Liver (tissue), 9 donors: Measurements from ENCODE around the gene L3HYPDH. TPM values are rescaled to one million over a fixed set of nuclear protein-coding genes. Genes with fewer than 3 reads are reported as not detected.

Experiments
- DNase-seq: peaks from one replicate; pipeline ENCODE4 v3.0.0-alpha.2; 2017; ENCODE audit warnings: low spot score
- H3K27ac ChIP-seq, 2 donors: one replicate each; pipeline ENCODE4 v1.7.0; 2013; ENCODE audit warnings: inconsistent platforms in 2 of 2, low read length in 2 of 2, control low read depth in 1 of 2, low read depth in 1 of 2, mild to moderate bottlenecking in 1 of 2
- H3K27me3 ChIP-seq, 4 donors: one replicate each; pipeline versions ENCODE4 v1.6.1 to v1.7.0; 2013; ENCODE audit warnings: low read length in 3 of 4, inconsistent platforms in 1 of 4, mild to moderate bottlenecking in 1 of 4, moderate library complexity in 1 of 4; ENCODE audit not compliant: control insufficient read depth in 4 of 4, insufficient read depth in 4 of 4
- H3K36me3 ChIP-seq, 4 donors: one replicate each; pipeline versions ENCODE4 v1.6.1 to v1.7.0; 2013; ENCODE audit warnings: low read length in 3 of 4, mild to moderate bottlenecking in 3 of 4, low read depth in 1 of 4, moderate library complexity in 1 of 4; ENCODE audit not compliant: control insufficient read depth in 4 of 4, insufficient read depth in 3 of 4
- H3K4me1 ChIP-seq, 4 donors: one replicate each; pipeline versions ENCODE4 v1.6.1 to v1.7.0; 2013; ENCODE audit warnings: low read length in 3 of 4, mild to moderate bottlenecking in 3 of 4, moderate library complexity in 1 of 4; ENCODE audit not compliant: control insufficient read depth in 4 of 4, insufficient read depth in 4 of 4
- H3K4me3 ChIP-seq, 3 donors: one replicate each; pipeline versions ENCODE4 v1.6.1 to v1.7.0; 2013; ENCODE audit warnings: low read length in 3 of 3, control low read depth in 1 of 3, low read depth in 1 of 3, mild to moderate bottlenecking in 1 of 3
- H3K9ac ChIP-seq, 2 donors: one replicate each; pipeline ENCODE4 v1.7.0; 2013; ENCODE audit warnings: low read length in 2 of 2, mild to moderate bottlenecking in 2 of 2, moderate library complexity in 2 of 2, control low read depth in 1 of 2, low read depth in 1 of 2
- H3K9me3 ChIP-seq, 4 donors: one replicate each; pipeline versions ENCODE4 v1.6.1 to v1.7.0; 2013; ENCODE audit warnings: low read length in 3 of 4; ENCODE audit not compliant: control insufficient read depth in 4 of 4
- EGR1 ChIP-seq, 2 donors: IDR thresholded peaks; 2 replicates each; pipeline ENCODE4 v1.6.1; 2016 to 2018; ENCODE audit warnings: antibody characterized with exemption in 2 of 2, low read depth in 2 of 2
- FOXA1 ChIP-seq: IDR thresholded peaks from 2 replicates; pipeline ENCODE4 v1.6.1; 2016; ENCODE audit warnings: antibody characterized with exemption
- FOXA2 ChIP-seq: IDR thresholded peaks from 2 replicates; pipeline ENCODE4 v1.6.1; 2016; ENCODE audit warnings: antibody characterized with exemption
- GABPA ChIP-seq, 2 donors: IDR thresholded peaks in 1 of 2; conservative IDR thresholded peaks in 1 of 2; 2 replicates each; pipeline ENCODE4 v1.6.1; 2016; ENCODE audit warnings: antibody characterized with exemption in 2 of 2, mild to moderate bottlenecking in 1 of 2, moderate library complexity in 1 of 2
- HNF4A ChIP-seq, 2 donors: conservative IDR thresholded peaks; 2 replicates each; pipeline ENCODE4 v1.6.1; 2016; ENCODE audit warnings: antibody characterized with exemption in 2 of 2, mild to moderate bottlenecking in 2 of 2
- HNF4G ChIP-seq: IDR thresholded peaks from 2 replicates; pipeline ENCODE4 v1.6.1; 2016; ENCODE audit warnings: antibody characterized with exemption
- JUND ChIP-seq, 2 donors: IDR thresholded peaks; 2 replicates each; pipeline ENCODE4 v1.6.1; 2016; ENCODE audit warnings: antibody characterized with exemption in 2 of 2
- NR2F2 ChIP-seq: IDR thresholded peaks from 2 replicates; pipeline ENCODE4 v1.6.1; 2016; ENCODE audit warnings: antibody characterized with exemption
- RAD21 ChIP-seq, 2 donors: IDR thresholded peaks; 2 replicates each; pipeline ENCODE4 v1.6.1; 2016; ENCODE audit warnings: antibody characterized with exemption in 2 of 2, mild to moderate bottlenecking in 2 of 2
- RXRA ChIP-seq, 2 donors: IDR thresholded peaks; 2 replicates each; pipeline ENCODE4 v1.6.1; 2017 to 2018; ENCODE audit warnings: antibody characterized with exemption in 2 of 2, mild to moderate bottlenecking in 1 of 2
- SP1 ChIP-seq: IDR thresholded peaks from 2 replicates; pipeline ENCODE4 v1.6.1; 2018; ENCODE audit warnings: antibody characterized with exemption, mild to moderate bottlenecking
- polyA plus RNA-seq, 2 donors: library from polyadenylated mRNA; stranded (reverse) in 1 of 2; unstranded in 1 of 2; fragments of 200-250 nt in 1 of 2; fragments of >200 nt in 1 of 2; fragmentation: Nextera tagmentation in 1 of 2; extraction: Ambion mirVana in 1 of 2; gene quantifications; one replicate each; pipeline versions ENCODE4 v1.2.1 to v1.2.3, GENCODE V29; 2013 to 2015
- total RNA-seq, 2 donors: library from RNA; depleted of rRNA; stranded (reverse); fragments of >200 nt; gene quantifications; one replicate each; pipeline ENCODE4 v1.2.3, GENCODE V29; 2014
- TF ChIP-seq, protein P1 (sequence below): fragments of 150-350 bp; IDR thresholded peaks from 2 replicates; pipeline ENCODE4 v1.5.1; 2017; ENCODE audit warnings: improper control_type of control experiment, low read depth, low read length; ENCODE audit not compliant: missing input control
- TF ChIP-seq, protein P2 (sequence below): IDR thresholded peaks from 2 replicates; pipeline ENCODE4 v1.6.1; 2016; ENCODE audit warnings: antibody characterized with exemption
- TF ChIP-seq, protein P3 (sequence below): IDR thresholded peaks from 2 replicates; pipeline ENCODE4 v1.6.1; 2016; ENCODE audit warnings: antibody characterized with exemption
- TF ChIP-seq, protein P4 (sequence below): IDR thresholded peaks from 2 replicates; pipeline ENCODE4 v1.6.1; 2016; ENCODE audit warnings: antibody characterized with exemption, mild to moderate bottlenecking
- donor health status: healthy.
- donor health status: healthy.
- donor health status: healthy.
- donor health status: healthy.
- donor health status: healthy.

The L3HYPDH gene
- total and polyA plus RNA-seq, 4 donors, result 9.3 to 36.3 (median 28.2) TPM

DNA sequence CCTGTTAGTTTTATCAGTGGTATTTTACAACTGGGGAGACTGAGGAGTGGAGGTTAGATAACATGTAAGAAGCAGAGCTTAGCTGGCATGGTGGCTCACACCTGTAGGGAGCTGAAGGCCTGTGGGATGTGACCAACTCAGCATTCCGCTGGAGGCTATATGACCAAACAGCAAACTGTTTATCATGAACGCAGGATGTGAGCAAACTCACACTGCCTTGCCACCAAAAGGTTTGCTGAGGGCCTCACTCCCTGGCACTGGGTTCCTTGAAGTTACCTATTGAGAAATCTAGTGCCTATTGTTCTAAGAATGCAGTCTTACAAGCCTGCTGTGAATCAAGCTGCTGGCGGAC, 23.5 kb upstream of the L3HYPDH start (continued):
- TF ChIP-seq, protein P1, sequence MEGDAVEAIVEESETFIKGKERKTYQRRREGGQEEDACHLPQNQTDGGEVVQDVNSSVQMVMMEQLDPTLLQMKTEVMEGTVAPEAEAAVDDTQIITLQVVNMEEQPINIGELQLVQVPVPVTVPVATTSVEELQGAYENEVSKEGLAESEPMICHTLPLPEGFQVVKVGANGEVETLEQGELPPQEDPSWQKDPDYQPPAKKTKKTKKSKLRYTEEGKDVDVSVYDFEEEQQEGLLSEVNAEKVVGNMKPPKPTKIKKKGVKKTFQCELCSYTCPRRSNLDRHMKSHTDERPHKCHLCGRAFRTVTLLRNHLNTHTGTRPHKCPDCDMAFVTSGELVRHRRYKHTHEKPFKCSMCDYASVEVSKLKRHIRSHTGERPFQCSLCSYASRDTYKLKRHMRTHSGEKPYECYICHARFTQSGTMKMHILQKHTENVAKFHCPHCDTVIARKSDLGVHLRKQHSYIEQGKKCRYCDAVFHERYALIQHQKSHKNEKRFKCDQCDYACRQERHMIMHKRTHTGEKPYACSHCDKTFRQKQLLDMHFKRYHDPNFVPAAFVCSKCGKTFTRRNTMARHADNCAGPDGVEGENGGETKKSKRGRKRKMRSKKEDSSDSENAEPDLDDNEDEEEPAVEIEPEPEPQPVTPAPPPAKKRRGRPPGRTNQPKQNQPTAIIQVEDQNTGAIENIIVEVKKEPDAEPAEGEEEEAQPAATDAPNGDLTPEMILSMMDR, result no peak
- TF ChIP-seq FOXA1, result no peak
- TF ChIP-seq SP1, result no peak
- no peak for TF ChIP-seq GABPA (IDR thresholded peaks at IDR 0.05 in 1 of 2, conservative IDR thresholded peaks at IDR 0.05 in 1 of 2)
- TF ChIP-seq RXRA (IDR thresholded peaks at IDR 0.05), result no peak
- TF ChIP-seq FOXA2, result no peak

DNA sequence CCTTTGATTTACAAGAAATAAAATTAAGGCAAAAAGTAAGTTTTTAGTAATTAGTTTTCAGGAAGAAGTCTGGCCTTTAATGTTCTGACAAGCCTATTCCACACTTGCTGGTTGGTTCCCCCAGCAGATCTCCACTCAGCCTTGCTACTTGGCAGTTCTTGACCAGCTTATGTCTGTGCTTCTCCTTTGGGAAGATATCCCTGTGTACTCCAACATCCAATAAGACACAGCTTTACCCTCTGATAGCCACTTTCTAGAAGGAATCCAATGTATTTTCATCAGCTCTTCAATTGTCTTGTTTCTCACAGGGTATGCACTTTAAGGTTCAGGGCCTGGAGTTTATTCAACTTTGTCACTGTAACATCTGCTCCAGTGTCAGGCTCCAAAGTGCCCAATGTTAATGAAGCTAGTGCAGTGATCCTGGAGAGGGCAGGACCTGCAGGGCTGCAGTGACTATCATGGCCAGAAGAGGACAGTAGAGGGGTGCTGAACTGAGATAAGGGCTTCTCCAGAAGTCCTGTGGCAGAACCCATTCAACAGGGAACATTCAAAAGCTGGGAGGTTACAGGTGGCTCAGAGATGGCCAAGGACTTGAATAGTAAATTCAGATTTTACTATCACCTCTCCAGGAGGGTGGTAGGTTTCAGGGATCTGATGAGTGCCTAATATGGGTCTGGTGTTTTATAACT, 23.0 kb upstream of the L3HYPDH start:
- Histone ChIP-seq H3K9me3 (no peaks in the 10 kb centered on the region), H3K36me3 (peaks cover 1 to 7% (median 6%) of the 10 kb centered on the region in 4 donors), H3K27me3 (no peaks in the 10 kb centered on the region), H3K4me1 (no peaks in the 10 kb centered on the region), H3K9ac (no peak overlapping the region), H3K4me3 (no peak overlapping the region), H3K27ac (no peak overlapping the region)
- peak; percentile 76 for DNase-seq
- TF ChIP-seq, protein P2, sequence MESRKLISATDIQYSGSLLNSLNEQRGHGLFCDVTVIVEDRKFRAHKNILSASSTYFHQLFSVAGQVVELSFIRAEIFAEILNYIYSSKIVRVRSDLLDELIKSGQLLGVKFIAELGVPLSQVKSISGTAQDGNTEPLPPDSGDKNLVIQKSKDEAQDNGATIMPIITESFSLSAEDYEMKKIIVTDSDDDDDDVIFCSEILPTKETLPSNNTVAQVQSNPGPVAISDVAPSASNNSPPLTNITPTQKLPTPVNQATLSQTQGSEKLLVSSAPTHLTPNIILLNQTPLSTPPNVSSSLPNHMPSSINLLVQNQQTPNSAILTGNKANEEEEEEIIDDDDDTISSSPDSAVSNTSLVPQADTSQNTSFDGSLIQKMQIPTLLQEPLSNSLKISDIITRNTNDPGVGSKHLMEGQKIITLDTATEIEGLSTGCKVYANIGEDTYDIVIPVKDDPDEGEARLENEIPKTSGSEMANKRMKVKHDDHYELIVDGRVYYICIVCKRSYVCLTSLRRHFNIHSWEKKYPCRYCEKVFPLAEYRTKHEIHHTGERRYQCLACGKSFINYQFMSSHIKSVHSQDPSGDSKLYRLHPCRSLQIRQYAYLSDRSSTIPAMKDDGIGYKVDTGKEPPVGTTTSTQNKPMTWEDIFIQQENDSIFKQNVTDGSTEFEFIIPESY, result no peak
- TF ChIP-seq, protein P1, result peak; percentile 53
- TF ChIP-seq RAD21 (IDR thresholded peaks at IDR 0.05) (peak; percentile 57 to 72), HNF4G (no peak), RXRA (IDR thresholded peaks at IDR 0.05) (peak; percentile 61 to 84), JUND (IDR thresholded peaks at IDR 0.05) (no peak), EGR1 (IDR thresholded peaks at IDR 0.05; ENCODE audit: low read depth in 2 of 2) (no peak), HNF4A (conservative IDR thresholded peaks at IDR 0.05) (peak in 1 of 2 donors; percentile 37), SP1 (no peak), FOXA2 (no peak), GABPA (IDR thresholded peaks at IDR 0.05 in 1 of 2, conservative IDR thresholded peaks at IDR 0.05 in 1 of 2) (no peak), NR2F2 (peak; percentile 53)
- TF ChIP-seq, protein P3, sequence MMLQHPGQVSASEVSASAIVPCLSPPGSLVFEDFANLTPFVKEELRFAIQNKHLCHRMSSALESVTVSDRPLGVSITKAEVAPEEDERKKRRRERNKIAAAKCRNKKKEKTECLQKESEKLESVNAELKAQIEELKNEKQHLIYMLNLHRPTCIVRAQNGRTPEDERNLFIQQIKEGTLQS, result no peak
- TF ChIP-seq, protein P4, sequence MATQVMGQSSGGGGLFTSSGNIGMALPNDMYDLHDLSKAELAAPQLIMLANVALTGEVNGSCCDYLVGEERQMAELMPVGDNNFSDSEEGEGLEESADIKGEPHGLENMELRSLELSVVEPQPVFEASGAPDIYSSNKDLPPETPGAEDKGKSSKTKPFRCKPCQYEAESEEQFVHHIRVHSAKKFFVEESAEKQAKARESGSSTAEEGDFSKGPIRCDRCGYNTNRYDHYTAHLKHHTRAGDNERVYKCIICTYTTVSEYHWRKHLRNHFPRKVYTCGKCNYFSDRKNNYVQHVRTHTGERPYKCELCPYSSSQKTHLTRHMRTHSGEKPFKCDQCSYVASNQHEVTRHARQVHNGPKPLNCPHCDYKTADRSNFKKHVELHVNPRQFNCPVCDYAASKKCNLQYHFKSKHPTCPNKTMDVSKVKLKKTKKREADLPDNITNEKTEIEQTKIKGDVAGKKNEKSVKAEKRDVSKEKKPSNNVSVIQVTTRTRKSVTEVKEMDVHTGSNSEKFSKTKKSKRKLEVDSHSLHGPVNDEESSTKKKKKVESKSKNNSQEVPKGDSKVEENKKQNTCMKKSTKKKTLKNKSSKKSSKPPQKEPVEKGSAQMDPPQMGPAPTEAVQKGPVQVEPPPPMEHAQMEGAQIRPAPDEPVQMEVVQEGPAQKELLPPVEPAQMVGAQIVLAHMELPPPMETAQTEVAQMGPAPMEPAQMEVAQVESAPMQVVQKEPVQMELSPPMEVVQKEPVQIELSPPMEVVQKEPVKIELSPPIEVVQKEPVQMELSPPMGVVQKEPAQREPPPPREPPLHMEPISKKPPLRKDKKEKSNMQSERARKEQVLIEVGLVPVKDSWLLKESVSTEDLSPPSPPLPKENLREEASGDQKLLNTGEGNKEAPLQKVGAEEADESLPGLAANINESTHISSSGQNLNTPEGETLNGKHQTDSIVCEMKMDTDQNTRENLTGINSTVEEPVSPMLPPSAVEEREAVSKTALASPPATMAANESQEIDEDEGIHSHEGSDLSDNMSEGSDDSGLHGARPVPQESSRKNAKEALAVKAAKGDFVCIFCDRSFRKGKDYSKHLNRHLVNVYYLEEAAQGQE, result peak; percentile 21
